SKM-1 (cell line): ENCODE measurements around the gene FAM234A.
"Not testable (repeated sequence)": the region's sequence is repeated elsewhere in the genome, so short reads cannot be mapped to it uniquely, and the experiment has no call there.

Experiments used
- DNase-seq: peaks from one replicate; lab custom pipeline; 2025; ENCODE audit not compliant: unreplicated experiment; lab: John Stamatoyannopoulos, UW

FAM234A gene, protein sequence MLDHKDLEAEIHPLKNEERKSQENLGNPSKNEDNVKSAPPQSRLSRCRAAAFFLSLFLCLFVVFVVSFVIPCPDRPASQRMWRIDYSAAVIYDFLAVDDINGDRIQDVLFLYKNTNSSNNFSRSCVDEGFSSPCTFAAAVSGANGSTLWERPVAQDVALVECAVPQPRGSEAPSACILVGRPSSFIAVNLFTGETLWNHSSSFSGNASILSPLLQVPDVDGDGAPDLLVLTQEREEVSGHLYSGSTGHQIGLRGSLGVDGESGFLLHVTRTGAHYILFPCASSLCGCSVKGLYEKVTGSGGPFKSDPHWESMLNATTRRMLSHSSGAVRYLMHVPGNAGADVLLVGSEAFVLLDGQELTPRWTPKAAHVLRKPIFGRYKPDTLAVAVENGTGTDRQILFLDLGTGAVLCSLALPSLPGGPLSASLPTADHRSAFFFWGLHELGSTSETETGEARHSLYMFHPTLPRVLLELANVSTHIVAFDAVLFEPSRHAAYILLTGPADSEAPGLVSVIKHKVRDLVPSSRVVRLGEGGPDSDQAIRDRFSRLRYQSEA

DNA sequence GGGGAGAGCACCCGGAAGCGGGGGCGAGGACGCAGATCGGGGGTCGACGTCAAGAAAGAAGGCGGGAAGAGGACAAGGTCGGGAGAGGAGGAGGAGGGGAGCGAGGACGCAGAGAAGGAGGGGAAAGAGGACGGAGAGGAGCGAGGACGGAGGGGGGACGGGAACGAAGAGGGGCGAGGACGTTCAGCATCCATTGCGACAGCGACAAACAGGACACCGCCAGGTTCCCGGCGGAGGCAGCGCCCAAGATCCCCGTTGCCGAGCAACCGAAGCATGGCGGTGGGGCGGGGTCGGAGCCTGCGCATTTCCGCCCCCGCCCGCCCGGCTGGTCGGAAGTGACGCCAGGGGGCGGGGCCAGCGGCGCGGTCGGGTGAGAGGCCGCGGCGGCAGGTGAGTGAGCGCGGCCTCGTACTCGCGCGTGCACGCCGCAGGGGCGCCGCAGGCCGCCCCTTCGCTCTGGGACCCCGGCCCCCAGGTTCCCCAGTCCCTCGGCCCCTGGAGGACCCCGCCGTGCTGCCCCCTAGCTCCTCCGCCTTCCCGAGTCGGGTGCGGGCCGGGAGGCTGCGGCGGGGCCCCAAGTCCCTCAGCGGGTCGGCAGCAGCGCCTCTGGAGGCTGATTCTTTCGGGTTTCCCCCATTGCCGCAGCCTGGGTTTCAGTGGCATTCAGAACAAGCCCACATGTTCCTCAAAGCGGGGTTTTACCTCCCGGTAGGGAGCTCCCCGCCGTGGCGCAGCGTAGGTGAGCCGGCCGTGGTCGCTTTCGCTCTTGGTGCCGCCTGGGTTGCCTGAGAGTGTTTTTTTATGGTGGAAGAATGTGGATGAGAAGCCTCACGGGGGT lies at the start of gene FAM234A:
Gene FAM234A (plus strand): TSS at position 354 of the 838 bp plus-strand sequence. CDS start 19,593 bp downstream, outside the sequence.
- peak; percentile 87 for DNase-seq

- DNase-seq = no peak
Measured at GRCh38 chr16:185213-185612, 49.4 kb upstream of the FAM234A start.

DNA sequence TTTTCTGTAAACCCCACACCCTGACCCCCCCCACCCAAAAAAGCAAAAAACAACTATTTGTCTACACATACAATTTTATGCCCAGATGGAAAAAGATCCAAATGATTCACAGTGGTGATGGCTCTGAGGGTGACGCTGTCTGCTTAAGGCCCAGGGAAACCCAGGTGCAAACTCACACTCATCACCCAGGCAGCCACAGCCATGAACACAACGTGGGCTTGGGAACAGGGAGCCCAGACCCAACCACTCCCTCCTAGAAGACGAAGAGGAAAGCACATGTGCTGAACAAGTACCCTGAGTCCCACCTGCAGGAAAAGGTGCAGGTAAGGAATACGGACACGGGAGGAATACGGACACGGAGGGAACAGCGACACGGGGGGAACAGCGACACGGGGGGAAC lies 48.9 kb upstream of the FAM234A start:
- no peak for DNase-seq

GRCh38 chr16:187330-187729 lies 47.3 kb upstream of the FAM234A start:
- no peak for DNase-seq

- no peak for DNase-seq
Measured at GRCh38 chr16:188674-189073, 45.9 kb upstream of the FAM234A start.

GRCh38 chr16:189604-190186 lies 44.9 kb upstream of the FAM234A start:
- DNase-seq = no peak

GRCh38 chr16:191831-192230 lies 42.8 kb upstream of the FAM234A start:
- no peak for DNase-seq

GRCh38 chr16:192686-193085 lies 41.9 kb upstream of the FAM234A start:
- no peak for DNase-seq

DNA sequence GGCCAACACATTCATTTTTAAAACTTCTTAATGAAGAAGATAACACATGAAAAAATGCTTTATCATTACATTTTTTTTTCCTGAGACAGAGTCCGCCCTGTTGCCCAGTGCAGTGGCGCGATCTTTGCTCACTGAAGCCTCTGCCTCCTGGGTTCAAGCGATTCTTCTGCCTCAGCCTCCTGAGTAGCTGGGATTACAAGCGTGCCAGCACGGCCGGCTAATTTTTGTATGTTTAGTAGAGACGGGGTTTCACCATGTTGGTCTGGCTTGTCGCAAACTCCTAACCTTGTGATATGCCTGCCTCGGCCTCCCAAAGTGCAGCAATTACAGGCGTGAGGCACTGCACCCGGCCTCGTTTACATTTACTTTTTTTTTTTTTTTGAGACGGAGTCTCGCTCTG lies 41.2 kb upstream of the FAM234A start:
- no peak for DNase-seq

GRCh38 chr16:194516-194915 lies 40.1 kb upstream of the FAM234A start:
- DNase-seq = no peak

GRCh38 chr16:200388-200787 lies 34.2 kb upstream of the FAM234A start:
- no peak for DNase-seq

- DNase-seq = no peak
Measured at GRCh38 chr16:203246-203645, 31.4 kb upstream of the FAM234A start.

DNA sequence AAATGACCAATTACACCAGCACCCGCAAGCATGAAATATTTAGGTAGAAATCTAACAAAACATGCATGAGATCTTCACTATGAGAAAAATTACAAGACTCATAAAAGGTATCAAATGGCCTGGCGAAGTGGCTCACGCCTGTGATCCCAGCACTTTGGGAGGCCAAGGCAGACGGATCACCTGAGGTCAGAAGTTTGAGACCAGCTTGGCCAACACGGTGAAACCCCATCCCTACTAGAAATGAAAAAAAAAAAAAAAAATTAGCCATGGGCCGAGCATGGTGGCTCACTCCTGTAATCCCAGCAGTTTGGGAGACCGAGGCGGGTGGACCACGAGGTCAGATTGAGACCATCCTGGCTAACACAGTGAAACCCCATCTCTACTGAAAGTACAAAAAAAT lies 30.6 kb upstream of the FAM234A start:
- not testable (repeated sequence) for DNase-seq

DNA sequence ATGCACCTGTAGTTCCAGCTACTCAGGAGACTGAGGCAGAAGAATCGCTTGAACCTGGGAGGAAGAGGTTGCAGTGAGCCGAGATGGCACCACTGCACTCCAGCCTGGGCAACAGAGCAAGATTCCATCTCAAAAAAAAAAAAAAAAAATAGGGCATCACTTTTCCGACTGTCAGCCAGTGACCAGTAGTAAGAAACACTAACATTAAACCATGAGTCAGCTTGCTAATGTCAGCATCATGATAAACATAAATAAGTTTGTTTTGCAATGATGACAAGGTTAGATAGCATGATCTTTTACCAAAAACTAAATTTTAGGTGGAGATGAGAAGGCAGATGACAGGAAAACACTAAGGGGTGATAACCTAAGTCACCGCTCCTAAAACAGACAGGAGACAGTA lies 25.3 kb upstream of the FAM234A start:
- not testable (repeated sequence) for DNase-seq

GRCh38 chr16:211631-212180 lies 22.9 kb upstream of the FAM234A start:
- DNase-seq = not testable (repeated sequence)

GRCh38 chr16:212999-213398 lies 21.6 kb upstream of the FAM234A start:
- no peak for DNase-seq

DNA sequence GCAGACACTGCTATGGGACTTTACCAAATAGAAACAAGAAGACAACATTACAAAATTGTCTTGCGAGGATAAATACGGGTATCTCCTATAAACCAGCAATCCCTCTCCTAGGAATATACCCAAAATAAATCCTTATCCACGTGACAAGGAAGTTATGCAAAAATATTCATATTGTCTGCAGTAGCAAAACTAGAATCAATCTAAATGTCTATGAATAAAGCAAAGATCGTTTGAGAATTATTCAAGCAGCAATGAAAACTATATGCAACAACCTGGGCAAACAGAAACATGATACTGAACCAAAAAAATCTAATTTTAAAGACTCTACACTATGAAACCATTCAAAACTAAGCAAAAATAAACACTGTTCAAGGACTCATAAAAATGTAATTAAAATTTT lies 14.6 kb upstream of the FAM234A start:
- DNase-seq = no peak

DNA sequence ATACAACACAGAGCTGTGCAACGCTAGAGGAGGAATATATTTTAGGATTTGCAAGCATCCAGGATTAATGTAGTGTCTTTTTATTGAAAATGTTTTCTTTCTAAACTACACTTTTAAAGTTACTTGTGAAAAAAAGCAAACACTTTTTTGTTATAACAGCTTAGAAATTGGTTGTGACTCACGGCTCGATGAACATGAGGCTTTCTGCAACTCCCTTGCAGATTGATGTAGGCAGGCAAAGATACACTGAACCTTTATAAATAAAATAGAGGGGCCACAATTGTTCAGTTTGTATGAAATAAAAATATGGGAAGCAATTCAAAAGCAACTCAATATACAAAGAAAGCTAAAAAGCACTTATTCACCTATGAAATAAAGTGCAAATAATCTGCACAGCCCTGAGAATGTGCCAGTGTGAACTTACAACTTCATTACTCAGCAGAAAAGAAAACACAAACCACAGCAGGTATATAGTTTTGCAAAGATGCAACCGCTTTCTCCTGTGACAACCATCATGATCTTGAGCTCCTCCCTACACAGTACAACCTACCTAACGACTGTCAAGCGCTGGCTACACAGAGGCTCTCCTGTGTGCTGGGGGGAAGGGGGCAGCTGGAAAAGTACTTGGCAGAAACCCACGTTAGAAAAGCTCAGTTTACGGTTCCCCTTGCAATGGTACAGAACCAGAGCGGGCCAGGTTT lies 6.3 kb upstream of the FAM234A start:
- DNase-seq = no peak

- peak; percentile 76 for DNase-seq
Measured at GRCh38 chr16:228852-229730, 5.5 kb upstream of the FAM234A start, which contains the start of gene LUC7L. Gene LUC7L, minus strand, starts transcription at chr16:229449. Its CDS starts 110 bp downstream, at chr16:229339.
